ENCODE results near the gene GYPB. TPM values are rescaled to one million over a fixed set of nuclear protein-coding genes. Genes with fewer than 3 reads are reported as not detected.
"Not testable (repeated sequence)": the region's sequence is repeated elsewhere in the genome, so short reads cannot be mapped to it uniquely, and the experiment has no call there.

GYPB gene
- total RNA-seq, 1 donor from 2014 or later = not detected

DNA sequence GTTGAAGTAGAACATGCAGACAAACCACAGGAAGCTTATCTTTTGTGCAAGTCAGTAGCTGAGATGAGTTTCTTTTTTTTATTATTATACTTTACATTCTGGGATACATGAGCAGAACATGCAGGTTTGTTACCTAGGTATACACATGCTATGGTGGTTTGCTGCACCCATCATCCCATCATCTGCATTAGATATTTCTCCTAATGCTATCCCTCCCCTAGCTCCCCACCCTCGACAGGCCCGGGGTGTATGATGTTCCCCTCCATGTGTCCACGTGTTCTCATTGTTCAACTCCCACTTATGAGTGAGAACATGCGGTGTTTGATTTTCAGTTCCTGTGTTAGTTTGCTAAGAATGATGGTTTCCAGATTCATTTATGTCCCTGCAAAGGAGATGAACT, 11.5 kb upstream of the GYPB start:
- intact Hi-C loops (cut with DNase I); H3K4me3 ChIP-seq; DNase-seq (ENCODE audit: extremely low spot score in 2 of 2); H3K27me3 ChIP-seq; H3K36me3 ChIP-seq; H3K9me3 ChIP-seq; H3K4me1 ChIP-seq; H3K27ac ChIP-seq: not testable (repeated sequence)

DNA sequence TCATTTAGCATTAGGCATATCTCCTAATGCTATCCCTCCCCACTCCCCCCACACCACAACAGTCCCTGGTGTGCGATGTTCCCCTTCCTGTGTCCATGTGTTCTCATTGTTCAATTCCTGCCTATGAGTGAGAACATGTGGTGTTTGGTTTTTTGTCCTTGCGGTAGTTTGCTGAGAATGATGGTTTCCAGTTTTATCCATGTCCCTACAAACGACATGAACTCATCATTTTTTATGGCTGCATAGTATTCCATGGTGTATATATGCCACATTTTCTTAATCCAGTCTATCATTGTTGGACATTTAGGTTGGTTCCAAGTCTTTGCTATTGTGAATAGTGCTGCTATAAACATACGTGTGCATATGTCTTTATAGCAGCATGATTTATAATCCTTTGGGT, 7.5 kb upstream of the GYPB start:
- H3K9me3 ChIP-seq; intact Hi-C loops (cut with DNase I); H3K4me3 ChIP-seq; H3K4me1 ChIP-seq; H3K27ac ChIP-seq; H3K27me3 ChIP-seq; H3K36me3 ChIP-seq; DNase-seq (ENCODE audit: extremely low spot score in 2 of 2): not testable (repeated sequence)

DNA sequence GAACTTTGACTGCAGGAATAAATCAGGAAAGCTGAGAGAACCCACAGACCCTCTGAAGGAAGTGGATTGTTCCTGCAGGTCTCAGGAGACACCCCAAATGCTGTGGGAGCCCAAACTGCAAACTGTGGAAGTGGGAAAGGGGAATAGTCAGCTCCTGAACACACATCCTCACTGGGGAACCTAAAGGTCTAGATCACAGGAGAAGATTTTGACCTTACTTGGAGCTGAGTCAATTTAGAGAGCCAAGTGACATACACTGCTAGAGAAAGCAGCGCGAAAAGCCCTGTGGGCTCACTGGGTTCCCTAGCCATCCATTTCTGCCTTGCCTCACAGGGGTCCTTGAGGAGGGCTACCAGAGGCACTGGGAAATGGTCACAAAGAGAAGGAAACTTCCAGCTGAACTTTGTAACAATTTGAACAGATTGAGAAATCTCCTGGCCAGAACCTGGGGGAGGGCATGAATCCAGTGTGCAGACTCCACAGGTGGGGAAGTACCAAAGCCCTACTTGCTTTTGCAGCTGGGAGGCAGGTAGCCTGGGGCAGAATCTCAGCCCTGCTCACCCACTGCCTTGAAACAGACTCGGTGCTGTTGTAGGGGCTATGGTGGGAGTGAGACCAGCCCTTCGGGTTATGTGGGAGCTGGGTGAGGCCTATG, 5.3 kb upstream of the GYPB start:
- DNase-seq (ENCODE audit: extremely low spot score in 2 of 2); intact Hi-C loops (cut with DNase I); H3K27ac ChIP-seq; H3K4me1 ChIP-seq; H3K27me3 ChIP-seq; H3K9me3 ChIP-seq; H3K36me3 ChIP-seq; H3K4me3 ChIP-seq: not testable (repeated sequence)

DNA sequence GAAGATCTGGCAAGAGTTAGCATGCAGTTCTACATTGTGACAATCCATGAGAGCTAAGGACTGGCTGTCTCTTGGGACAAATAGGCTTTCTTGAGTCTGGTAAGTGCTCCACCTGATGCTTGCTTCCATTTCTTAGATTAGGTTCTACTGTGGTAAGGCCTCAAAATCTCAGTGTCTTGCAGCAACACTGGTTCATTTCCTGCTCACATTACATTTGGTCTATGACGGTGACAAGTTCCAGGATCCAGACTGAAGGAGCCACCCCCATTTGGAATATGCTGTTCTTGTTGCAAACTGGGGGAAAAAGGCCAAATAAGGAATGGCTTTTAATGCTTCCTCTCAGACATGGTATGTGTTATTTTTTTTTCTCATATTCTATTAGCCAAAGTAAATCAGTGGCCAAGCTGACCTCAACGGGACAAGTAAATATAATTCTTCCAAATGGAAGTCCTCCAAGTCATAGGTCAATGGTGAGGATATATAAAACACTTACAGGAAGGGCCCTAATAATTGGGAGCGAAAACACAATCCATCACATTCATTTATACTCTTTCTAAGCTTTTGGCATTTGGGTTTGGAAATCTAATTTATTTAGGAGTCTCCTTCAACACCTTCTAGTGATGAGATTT, 3.7 kb upstream of the GYPB start:
- H3K27me3 ChIP-seq; H3K4me1 ChIP-seq; H3K27ac ChIP-seq; intact Hi-C loops (cut with DNase I); H3K4me3 ChIP-seq; H3K36me3 ChIP-seq; H3K9me3 ChIP-seq; DNase-seq (ENCODE audit: extremely low spot score in 2 of 2): not testable (repeated sequence)

DNA sequence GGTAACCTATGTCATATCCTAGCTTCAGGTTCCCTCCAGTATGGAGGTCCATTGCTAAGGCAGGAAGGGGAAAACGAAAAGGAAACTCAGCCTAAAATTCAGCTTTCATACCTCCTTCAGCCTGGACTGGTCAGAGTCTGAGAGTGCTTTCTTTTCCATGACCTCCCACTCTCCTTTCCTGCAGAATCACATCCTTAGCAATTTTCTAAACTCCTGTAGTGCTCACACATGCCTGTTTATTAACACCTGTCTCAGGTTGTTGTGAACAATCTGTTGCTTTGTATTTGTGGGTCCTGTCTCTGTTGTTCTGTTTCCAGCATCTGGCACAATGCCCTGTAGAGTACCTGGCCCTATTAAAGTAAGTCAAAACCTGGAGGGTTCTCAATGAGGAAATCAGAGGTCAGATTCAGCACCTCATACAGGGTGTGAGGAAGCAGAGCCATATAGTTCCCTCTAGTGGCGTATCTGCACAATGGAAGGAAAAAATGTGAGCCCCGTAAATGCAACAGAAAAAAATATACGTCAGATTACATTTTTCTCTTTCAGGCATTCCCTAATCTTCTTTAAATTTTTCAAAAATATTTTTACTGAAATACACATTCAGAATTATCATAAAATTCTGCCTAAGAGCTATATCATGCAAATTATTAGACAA, 2.3 kb upstream of the GYPB start:
- H3K9me3 ChIP-seq; DNase-seq (ENCODE audit: extremely low spot score in 2 of 2); H3K4me1 ChIP-seq; intact Hi-C loops (cut with DNase I); H3K27me3 ChIP-seq; H3K36me3 ChIP-seq; H3K4me3 ChIP-seq; H3K27ac ChIP-seq: not testable (repeated sequence)

DNA sequence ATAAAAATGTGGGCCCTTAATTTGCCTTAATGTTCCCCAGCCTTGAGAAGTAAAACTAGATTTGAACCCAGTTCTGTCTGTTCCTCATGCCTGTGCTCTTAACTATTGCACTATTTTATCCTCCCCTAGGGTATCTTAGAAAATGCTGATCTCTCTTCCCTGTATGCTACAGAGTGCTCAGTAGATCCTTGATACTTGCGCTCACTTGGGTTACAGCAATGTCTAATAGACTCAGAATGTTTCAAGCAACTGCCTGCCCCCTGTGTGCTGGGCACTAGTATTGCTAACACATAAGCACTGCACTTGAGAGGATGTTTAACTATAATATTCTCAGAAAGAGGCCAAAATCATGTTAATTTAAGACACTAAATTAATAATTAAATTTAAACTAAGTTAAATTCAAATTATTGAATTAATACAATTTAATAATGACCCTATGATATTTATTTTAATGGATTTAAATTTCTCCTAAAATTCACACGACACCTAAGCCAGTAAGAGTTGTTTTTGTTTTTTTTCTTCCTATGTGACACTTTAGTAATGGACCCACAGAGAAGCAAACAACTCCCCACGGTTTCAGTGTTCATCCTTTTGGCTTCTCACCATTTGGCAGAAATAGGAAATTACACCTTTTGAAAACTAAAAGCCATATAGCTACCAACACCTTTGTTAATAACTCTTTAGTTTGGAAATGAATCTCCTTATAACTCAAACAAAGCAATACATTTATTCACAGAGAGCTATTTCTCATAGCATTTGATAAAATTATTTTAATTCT, 768 bp downstream of the GYPB start:
- H3K4me3 ChIP-seq; DNase-seq (ENCODE audit: extremely low spot score in 2 of 2); H3K27me3 ChIP-seq; H3K9me3 ChIP-seq; H3K4me1 ChIP-seq; H3K27ac ChIP-seq; H3K36me3 ChIP-seq; intact Hi-C loops (cut with DNase I): not testable (repeated sequence)

DNA sequence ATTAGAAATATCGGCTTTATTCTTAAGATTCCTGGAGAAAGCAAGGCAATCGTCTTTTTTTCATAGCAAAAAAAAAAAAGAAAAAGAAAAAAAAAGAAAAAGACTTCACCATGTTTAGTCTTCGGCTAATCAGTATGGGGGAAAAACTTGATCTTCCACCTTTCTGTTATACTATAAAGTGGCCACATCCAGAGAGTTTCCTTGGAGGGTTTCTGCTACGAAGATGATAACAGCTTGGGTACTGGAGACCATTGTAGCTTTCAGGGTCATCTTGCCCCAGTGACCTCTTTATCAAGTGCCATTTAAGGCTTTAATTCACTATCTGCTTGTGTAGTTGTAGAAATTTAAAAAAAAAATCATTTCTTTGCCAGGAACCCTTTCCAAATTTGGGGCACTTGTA, 1.9 kb downstream of the GYPB start:
- H3K4me1 ChIP-seq; H3K4me3 ChIP-seq; DNase-seq (ENCODE audit: extremely low spot score in 2 of 2); H3K27me3 ChIP-seq; H3K27ac ChIP-seq; H3K36me3 ChIP-seq; H3K9me3 ChIP-seq; intact Hi-C loops (cut with DNase I): not testable (repeated sequence)

DNA sequence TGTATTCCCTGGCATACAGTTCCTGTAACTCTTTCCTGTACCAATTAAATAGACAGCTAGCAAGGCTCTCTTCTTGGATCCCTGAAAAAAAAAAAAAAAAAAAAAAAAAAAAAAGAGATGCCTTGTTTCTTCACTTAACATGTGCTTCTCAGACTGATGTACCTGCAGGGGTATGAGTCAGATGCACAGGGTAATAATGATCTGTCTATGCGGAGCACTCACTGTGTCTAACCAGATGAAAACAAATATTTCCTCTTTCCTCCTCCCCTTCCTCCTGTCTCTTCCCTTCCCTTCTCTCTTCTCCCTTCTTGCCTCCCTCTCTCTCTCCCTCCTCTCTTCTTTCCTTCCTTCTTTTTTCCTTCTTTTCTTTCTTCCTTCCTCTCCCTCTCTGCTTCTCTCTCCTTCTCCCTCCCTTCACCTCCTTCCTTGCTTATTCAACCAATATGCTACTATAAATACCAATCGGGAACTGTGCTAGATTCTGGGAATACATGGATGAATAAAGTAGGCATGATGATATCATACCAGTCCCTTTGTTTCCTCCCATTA, 3.0 kb downstream of the GYPB start:
- H3K4me1 ChIP-seq; DNase-seq (ENCODE audit: extremely low spot score in 2 of 2); H3K36me3 ChIP-seq; intact Hi-C loops (cut with DNase I); H3K9me3 ChIP-seq; H3K27ac ChIP-seq; H3K27me3 ChIP-seq; H3K4me3 ChIP-seq: not testable (repeated sequence)

DNA sequence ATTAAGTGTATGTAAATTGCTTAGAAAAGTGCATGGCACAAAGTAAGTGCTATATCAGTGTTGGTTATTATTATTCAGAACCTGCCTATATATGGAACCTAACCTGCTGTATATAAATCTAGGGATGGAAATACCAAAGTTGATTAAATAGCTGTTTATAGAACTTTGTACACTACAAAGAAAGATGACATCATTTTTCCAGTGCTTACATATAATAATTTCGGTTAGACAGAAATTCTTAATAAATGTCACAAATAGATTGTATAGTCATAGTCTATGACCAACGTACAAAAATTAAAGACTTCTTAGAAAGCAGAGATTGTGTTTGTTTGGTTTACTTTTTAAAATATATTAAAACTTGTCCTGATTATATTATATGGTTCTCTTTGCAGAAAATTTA, 4.4 kb downstream of the GYPB start:
- no peak for TF ChIP-seq POLR2AphosphoS5 (IDR thresholded peaks at IDR 0.05; ENCODE audit: insufficient read depth in 1 of 2, low read depth in 1 of 2)
- TF ChIP-seq, protein P1, sequence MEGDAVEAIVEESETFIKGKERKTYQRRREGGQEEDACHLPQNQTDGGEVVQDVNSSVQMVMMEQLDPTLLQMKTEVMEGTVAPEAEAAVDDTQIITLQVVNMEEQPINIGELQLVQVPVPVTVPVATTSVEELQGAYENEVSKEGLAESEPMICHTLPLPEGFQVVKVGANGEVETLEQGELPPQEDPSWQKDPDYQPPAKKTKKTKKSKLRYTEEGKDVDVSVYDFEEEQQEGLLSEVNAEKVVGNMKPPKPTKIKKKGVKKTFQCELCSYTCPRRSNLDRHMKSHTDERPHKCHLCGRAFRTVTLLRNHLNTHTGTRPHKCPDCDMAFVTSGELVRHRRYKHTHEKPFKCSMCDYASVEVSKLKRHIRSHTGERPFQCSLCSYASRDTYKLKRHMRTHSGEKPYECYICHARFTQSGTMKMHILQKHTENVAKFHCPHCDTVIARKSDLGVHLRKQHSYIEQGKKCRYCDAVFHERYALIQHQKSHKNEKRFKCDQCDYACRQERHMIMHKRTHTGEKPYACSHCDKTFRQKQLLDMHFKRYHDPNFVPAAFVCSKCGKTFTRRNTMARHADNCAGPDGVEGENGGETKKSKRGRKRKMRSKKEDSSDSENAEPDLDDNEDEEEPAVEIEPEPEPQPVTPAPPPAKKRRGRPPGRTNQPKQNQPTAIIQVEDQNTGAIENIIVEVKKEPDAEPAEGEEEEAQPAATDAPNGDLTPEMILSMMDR (IDR thresholded peaks at IDR 0.05) = no peak
- no peak for TF ChIP-seq POLR2A (IDR thresholded peaks at IDR 0.05)
- no peaks in the 10 kb centered on the region for H3K4me1 ChIP-seq
- no peaks in the 10 kb centered on the region for H3K27me3 ChIP-seq
- H3K9me3 ChIP-seq = no peaks in the 10 kb centered on the region
- no peak overlapping the region for H3K27ac ChIP-seq
- H3K4me3 ChIP-seq = no peak overlapping the region
- DNase-seq (ENCODE audit: extremely low spot score in 2 of 2) = no peak
- H3K36me3 ChIP-seq = no peaks in the 10 kb centered on the region
- intact Hi-C loops (cut with DNase I) = no loop called here

DNA sequence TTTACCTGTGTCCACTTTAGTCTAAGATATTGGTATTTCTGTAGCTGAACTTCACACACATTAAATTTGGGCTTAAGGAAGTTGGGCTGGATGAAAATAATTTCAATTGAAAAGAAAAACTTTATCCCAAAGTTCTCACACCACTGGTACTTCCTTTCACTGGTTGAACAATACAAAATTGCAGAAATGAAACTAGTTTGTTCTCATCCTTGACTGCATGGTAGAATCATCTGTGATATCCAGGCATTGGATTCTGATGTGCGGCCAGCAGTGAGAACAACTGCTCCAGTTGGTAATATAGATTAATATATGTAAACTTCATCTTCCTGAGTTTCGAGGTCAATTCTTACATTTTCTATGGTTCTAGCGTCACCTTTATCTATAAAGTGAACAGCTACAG, 10.6 kb downstream of the GYPB start:
- H3K27ac ChIP-seq; H3K4me1 ChIP-seq; intact Hi-C loops (cut with DNase I); H3K36me3 ChIP-seq; H3K27me3 ChIP-seq; H3K9me3 ChIP-seq; H3K4me3 ChIP-seq; DNase-seq (ENCODE audit: extremely low spot score in 2 of 2): not testable (repeated sequence)

DNA sequence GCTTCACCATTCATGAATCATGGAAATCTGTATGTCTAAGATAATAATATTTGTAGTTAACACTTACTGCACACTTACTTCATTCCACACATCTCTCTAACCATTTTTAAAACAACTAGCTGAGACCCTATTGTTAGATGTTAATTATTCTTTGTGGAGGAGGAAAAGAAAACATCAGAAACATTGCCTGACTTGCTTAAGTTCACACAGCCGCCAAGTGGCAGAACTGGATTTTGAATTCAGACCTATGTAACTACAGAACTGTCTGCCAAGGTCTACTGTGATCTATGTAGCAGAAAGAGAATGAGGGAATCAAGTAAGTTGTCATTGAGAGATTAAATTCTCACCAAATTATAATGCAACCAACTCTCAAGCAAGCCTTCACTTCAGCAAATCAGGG, 11.2 kb downstream of the GYPB start:
- H3K4me1 ChIP-seq; H3K27ac ChIP-seq; H3K9me3 ChIP-seq; H3K27me3 ChIP-seq; H3K36me3 ChIP-seq; intact Hi-C loops (cut with DNase I); DNase-seq (ENCODE audit: extremely low spot score in 2 of 2); H3K4me3 ChIP-seq: not testable (repeated sequence)
